HT-29 (cell line): ENCODE results near the gene HFE. TPM values are rescaled to one million over a fixed set of nuclear protein-coding genes. Genes with fewer than 3 reads are reported as not detected.
"Not testable (repeated sequence)": the region's sequence is repeated elsewhere in the genome, so short reads cannot be mapped to it uniquely, and the experiment has no call there.

Source experiments
- DNase-seq: peaks from one replicate; pipeline ENCODE4 v3.0.0-alpha.2; 2015; ENCODE audit warnings: low spot score
- total RNA-seq: library from RNA; depleted of rRNA; stranded (reverse); fragments of >200 nt; shearing (Covaris generic); gene quantifications from 2 replicates; pipeline ENCODE4 v1.2.3, GENCODE V29; 2014

HFE gene
- total RNA-seq, 1 experiment from 2014 or later, result 8.7 TPM

- peak; percentile 52 for DNase-seq
Observed at GRCh38 chr6:26059941-26060340, 27.3 kb upstream of the HFE start.

GRCh38 chr6:26064619-26065257 is 22.5 kb upstream of the HFE start:
- DNase-seq, result peak; percentile 71

GRCh38 chr6:26065952-26066380 is 21.3 kb upstream of the HFE start:
- peak; percentile 95 for DNase-seq

- peak; percentile 38 for DNase-seq
Observed at GRCh38 chr6:26067367-26067766, 19.9 kb upstream of the HFE start.

GRCh38 chr6:26068036-26068435 is 19.2 kb upstream of the HFE start:
- DNase-seq, result no peak

- no peak for DNase-seq
Observed at GRCh38 chr6:26071135-26071534, 16.1 kb upstream of the HFE start.

- no peak for DNase-seq
Observed at GRCh38 chr6:26075063-26075717, 12.0 kb upstream of the HFE start.

GRCh38 chr6:26078066-26078465 is 9.2 kb upstream of the HFE start:
- DNase-seq, result not testable (repeated sequence)

- not testable (repeated sequence) for DNase-seq
Observed at GRCh38 chr6:26081096-26081495, 6.1 kb upstream of the HFE start.

- DNase-seq, result no peak
Observed at GRCh38 chr6:26086211-26086610, 1.0 kb upstream of the HFE start.

GRCh38 chr6:26088344-26088743 is 1.1 kb downstream of the HFE start:
- DNase-seq, result no peak

GRCh38 chr6:26089272-26089671 is 2.0 kb downstream of the HFE start:
- DNase-seq, result no peak

- DNase-seq, result no peak
Observed at GRCh38 chr6:26092443-26092842, 5.2 kb downstream of the HFE start.

- no peak for DNase-seq
Observed at GRCh38 chr6:26094036-26094435, 6.8 kb downstream of the HFE start.

GRCh38 chr6:26097268-26097875 is 10.1 kb downstream of the HFE start:
- DNase-seq, result peak; percentile 83

- DNase-seq, result no peak
Observed at GRCh38 chr6:26103141-26103769, 16.0 kb downstream of the HFE start.

GRCh38 chr6:26103770-26104456 is 16.7 kb downstream of the HFE start:
- DNase-seq, result peak; percentile 98

GRCh38 chr6:26104457-26105108 is 17.4 kb downstream of the HFE start:
- peak; percentile 42 for DNase-seq

- no peak for DNase-seq
Observed at GRCh38 chr6:26105109-26105730, 18.0 kb downstream of the HFE start.

GRCh38 chr6:26105842-26106241 is 18.6 kb downstream of the HFE start:
- DNase-seq, result no peak

- DNase-seq, result no peak
Observed at GRCh38 chr6:26107935-26108334, 20.7 kb downstream of the HFE start.
